Medulla oblongata (tissue), 1 donor: ENCODE measurements around the gene ALG14.
"Not testable (repeated sequence)": the region's sequence is repeated elsewhere in the genome, so short reads cannot be mapped to it uniquely, and the experiment has no call there.

Source experiments
- DNase-seq: peaks from one replicate; pipeline ENCODE4 v3.0.0-alpha.2; 2015; ENCODE audit errors: extremely low spot score

Gene ALG14

DNA sequence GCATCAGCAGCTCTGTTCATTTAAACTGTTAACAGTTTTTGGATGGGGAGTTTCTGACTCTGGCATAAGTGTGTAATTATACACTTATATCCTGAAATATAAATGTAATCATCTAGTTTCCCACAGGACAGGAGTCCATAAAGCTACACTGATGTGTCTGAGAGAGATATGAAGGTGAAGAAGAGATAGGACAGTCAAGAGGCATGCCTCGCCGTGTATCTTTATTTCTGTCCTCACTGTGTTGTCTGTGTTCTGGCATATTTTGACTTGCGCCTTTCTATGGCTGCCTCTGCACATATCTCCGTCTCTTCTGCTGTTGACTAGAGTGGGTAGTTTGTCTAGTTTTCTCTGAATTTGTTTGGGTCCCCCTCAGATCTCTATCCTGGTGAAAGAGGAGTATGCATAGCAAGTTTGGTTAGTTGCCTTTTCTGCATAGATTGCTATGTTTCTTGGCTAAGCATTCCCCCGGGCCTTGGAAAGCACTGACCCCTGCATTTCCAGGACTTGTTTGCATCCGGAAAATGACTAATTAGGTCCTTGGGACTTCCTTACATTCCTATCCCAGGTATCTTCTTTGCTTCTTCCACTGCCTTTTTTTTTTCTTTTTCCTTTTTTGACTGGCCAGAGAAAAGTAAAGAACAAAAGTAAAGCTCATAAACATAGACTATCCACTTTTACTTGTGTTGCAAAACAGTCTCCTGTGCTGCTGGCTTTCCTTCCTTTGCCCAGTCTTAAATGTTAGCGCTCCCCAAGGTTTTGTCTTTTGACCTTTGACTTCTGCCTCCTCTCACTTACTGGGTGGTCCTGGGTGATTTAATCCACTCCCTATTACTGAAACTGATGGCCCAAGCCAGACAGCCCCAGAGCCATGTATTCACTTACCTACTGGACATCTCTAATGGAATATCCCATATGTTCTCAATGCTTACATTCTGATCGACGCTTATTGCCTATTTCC lies 118.2 kb downstream of the ALG14 start:
- no peak for DNase-seq

DNA sequence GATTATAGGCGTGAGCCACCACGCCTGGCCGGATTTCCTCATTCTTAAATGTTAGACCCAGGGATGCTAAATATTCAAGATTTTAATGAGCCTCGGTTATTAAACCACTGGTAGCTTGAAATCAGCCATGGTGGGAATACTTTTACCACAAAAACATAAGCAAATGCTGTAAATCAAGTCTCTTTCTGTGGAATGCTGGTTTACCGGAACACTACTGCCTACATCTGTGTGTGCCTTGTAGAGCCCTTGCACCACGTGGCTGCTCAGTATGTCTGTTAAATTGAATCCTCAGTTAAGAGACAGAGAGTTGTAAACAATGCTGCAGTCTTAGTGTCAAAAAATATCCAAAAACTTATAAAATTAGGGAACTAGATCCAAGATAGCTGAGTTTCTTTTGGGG lies 119.0 kb downstream of the ALG14 start:
- no peak for DNase-seq

DNA sequence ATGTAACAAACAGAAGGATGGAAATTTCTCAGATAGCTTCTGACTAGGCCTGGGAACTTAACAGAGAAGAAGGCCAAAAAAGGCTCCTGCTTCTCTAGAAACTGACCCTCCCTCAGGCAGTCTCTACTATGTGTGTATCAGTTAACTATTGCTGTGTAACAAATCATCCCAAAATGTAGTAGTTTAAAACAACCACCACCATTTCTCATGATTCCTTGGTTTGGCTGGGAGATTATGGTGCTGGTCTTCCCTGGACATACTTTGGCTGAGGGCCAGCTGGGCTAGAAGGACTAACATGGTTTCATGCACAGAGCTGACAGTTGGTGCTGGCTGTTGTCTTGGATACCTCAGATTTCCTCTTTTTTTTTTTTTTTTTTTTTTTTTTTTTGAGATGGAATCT lies 119.6 kb downstream of the ALG14 start:
- DNase-seq: no peak

DNA sequence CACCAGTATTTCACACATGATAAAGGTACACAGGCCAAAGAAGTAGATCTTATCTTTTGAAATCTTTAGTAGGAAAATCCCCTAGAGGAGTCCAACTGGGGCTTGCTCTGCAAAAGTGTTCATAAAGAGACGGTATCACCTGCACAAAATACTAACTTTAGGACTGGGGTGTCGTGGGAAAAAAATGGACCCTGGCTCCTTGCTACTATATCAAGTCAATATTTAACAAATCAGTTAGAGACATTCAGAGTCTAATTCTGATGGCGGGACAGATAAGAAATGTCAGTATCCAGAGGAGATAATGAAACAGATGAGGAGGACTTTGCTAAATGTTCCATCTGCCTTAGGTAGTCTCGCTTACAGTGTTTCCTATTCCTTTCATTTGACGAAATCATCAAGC lies 120.2 kb downstream of the ALG14 start:
- DNase-seq: no peak

DNA sequence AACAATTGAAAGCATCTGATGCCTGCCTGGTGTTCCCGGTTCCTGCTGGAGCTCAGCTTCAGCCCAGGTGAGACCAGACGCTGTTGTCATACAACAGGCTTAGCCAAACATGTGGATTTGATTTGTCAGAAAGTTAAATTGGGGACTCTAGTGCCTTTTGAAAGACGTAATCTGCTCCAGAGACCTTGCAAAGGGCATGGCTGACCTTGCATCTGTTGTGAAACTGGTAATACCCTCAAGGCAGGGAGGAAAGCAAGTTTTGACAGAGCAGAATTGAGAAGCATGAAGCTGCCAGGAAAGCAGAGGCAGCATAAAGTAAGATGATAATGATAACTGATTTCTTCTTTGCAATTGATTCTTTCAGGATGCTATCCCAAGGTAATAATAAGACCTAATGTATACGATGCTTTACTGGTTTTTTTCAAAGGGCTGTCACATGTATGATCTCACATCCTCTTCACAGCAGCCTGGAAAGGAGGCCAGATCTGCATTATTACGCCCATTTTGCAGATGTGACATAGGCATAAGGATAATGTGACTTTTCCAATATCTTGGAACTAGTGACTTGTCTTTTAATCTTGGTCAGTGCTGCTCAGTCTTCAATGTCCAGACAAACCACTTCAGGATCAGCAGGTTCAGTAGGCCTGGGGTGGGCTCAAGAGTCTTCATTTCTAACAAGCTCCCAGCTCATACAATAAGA lies 121.1 kb downstream of the ALG14 start:
- no peak for DNase-seq

DNA sequence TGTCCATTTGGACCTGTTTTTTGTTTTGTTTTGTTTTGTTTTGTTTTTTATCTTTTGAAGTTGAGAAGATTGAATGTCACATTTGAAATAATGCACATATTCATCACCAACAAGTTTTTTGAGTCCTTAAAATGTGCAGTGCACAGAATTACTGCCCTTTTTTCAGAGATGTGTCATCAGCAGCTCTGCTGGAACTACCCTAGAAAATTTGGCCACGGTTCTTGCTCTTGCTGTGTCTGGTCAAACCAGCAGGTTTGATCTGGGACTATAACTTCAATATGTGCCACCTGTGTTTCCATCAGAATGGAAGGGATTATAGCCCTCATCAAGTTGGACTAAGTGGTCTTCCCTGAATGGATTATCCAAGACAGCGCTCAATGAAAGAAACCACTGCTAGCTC lies 121.7 kb downstream of the ALG14 start:
- DNase-seq: no peak

DNA sequence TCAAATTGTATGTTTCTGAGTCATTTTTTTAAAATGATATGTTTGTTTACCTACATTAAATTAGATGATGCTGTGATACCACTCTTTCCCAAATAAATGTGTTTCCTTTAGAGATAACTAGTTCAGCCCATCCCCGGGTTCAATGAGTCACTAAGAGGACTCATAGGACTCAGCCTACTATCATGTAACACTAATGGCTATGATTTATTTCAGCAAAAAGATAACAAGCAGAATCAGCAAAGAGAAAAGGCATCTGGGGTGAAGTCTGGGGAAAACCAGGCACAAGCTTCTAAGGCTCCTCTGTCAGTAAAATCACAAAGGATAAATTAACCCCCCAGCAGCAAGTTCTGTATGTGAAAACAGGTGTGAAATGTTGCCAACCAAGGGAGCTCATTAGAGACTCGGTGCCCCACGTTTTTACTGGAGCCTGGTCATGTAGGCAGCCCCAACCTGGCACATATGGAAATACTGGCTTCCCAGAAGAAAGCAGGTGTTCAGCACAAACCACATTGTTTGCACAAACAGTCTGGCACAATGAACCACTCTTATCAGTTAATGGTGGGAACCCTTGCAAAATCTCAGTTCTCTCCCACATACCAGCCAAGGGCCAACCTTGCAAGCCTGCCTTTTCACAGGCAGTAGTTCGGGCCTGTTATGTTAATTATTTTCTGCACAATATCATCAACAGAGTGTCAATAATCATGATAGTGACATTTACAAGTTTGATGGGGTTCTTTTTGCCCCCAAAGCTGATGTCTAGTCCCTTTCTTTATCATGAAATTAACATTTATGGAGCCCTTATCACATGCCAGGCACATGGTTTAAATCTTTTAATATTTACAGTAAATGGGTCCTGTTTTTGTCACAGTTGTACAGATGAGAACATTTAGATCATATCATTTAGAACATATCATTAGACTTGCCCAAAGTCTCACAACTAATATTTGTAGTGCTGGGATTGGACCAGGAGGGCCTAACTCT lies 122.8 kb downstream of the ALG14 start:
- no peak for DNase-seq

DNA sequence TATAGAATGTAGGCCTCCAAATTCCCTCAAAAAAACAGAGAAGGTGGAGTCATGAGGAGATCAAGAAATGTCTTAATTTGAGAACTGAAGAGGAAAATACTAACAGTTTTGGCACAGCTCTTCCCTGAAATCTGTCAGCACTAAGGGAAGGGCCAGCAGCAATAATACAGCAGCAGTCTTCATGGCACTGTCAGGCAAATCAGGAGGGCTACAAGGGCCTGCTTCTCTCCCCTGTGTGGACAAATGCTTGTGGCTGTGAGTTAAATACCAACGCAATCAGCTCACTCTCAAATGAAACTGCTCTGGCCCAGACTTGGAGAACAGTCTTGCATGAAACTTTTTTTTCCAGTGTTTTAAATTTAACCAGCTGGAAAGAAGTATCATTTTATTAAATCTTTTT lies 125.3 kb downstream of the ALG14 start:
- DNase-seq: no peak

DNA sequence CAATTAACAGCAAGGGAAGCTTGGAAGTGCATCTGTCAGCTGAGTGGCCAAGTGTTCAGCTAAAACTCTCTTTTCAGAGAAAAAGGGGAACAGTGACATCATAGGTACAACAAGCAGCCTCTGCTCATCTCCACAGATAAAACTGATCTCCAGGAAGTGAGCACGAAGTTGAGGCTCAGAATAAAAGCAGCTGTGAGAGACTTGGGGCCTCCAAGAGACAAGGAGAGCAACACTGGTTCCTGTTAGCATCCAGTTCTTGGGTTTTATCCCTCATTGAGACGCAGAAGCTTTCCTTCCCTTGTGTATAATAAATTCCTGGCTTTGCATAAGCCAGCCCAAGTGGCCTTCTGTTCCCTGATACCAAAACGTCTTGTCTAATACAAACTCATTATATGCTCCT lies 125.9 kb downstream of the ALG14 start:
- no peak for DNase-seq

DNA sequence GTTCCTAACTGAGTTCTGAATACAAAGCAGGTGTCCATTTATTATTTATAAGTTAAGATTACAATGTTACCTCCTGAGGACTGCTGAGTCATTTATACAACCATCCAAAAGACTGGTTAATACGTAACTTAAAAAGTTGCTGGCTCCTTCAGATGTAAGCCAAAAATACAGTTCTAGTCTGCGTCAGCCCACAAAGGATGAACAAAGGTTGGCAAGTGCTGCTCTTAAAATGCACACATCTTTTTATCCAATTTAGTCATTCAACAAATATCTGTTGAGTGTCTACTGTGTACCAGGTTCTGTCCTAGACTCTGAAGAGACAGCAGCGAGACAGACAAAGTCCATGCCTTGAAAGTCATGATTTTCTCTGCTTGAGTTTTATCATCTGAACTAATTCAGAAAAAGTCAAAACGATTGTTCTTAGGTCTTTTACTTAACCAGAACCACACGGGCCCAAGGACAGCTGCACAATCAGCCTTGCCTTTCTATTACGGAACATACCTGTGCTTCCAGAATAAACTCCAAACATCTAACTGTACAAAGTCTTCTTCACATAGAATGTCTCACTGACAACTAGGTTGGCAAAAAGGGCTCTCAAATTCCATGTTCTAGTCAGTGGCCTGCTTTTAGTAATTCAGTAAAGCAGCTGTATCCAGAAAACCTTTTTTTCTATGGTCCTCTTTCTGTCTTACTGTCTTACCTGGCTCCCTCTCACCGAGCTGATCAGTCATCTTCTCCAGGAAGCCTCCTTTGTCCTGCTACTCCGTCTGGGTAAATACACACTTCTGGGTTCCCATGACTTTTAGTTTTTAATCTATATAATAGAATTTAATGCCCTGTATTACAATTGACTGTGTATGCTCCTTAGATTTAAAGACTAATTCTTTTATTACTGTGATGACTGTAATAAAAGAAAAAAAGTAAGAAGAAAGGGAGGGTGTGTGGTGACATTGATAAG lies 130.3 kb downstream of the ALG14 start:
- no peak for DNase-seq

DNA sequence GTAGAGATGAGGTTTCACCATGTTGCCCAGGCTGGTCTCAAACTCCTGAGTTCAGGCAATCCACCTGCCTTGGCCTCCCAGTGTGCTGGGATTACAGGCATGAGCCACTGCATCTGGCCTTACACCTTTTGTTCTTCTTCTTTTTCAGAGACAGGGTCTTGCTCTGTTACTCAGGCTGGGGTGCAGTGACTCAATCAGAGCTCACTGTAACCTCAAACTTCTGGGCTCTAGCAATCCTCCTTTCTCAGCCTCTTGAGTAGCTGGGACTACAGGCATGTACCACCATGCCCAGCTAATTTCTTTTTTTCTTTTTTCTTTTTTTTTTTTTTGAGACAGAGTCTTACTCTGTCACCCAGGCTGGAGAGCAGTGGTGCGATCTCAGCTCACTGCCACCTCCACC lies 131.3 kb downstream of the ALG14 start:
- not testable (repeated sequence) for DNase-seq

DNA sequence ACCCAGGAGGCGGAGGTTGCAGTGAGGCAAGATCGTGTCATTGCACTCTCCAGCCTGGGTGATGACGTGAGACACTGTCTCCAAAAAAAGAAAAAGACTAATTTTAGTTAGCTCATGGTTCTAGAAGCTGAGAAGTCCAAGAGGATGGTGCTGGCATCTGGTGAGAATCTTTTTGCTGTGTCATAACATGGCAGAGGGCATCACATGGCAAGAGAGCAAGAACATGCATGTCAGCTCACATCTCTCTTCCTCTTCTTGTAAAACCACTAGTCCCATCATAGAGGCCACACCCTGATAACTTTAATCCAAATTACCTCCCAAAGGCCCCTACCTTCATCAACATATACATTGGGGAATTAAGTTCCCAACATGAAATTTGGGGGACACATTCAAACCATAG lies 132.0 kb downstream of the ALG14 start:
- no peak for DNase-seq

DNA sequence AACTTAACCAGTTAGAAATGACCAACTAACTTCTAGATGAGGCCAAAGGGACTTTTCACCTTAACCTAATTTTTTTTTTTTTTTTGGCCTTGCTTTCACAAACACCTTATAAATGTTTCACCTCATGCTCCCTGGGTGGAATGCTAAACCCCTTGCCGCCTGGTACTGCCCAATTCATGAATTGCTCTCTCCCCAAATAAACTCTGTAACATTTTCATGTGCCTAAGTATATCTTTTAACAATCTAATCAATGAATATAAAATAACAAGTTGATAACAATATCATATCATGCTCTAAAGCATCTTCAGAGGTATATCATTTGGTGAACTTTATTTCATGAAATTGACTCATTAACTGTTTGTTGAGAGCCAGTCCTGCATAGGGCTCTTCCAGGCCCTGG lies 134.9 kb downstream of the ALG14 start:
- no peak for DNase-seq

DNA sequence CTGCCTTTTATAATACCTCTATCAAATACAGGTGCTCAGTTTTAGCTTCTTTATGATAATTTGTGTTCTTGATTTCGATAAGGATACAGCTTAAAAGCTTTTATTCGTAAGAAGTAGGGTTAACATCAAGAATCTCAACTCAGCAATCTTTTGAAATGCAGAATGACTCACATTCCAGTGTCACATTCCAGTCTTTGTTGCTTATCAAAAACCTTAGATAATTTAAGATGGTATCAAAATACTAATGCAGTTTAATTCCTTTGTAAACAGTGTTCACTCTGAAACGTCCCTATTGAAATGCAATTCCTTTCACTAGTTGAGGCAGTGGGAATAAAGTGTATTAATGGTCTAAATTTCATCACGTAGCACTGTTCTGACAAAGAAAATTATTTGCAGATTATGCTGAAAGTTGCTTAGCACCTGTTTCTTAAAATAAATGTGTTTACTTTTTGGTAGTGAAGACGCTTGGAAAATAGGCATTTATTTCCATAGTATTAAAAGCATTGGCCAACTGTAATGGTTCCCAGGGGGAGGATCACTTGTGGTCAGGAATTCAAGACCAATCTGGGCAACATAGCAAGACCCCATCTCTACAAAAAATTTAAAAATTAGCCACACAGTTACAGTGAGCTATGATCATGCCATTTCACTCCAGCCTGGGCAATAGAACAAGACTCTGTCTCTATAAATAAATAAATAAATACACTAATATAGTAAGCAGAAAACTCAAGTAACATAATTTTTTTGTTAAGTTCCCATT lies 135.7 kb downstream of the ALG14 start:
- no peak for DNase-seq

DNA sequence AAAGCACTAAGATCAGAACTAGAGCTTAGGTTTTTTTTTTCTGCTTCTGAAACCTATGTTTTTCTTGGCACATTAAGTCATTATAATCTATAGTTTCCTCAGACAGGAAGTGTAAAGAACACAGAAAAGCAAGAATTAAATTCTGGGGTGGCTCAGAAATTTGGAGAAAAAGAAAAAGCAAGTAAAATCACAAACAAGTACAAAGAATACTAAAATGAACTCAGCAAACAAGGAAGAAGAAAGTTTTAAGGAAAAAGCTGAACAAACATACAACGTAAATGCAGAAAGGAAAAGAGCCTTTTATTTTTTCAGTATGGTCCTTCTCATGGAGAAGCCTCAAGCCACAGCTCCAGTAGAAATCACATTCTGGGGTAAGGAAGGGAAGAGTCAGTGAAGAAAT lies 137.3 kb downstream of the ALG14 start:
- DNase-seq: no peak

DNA sequence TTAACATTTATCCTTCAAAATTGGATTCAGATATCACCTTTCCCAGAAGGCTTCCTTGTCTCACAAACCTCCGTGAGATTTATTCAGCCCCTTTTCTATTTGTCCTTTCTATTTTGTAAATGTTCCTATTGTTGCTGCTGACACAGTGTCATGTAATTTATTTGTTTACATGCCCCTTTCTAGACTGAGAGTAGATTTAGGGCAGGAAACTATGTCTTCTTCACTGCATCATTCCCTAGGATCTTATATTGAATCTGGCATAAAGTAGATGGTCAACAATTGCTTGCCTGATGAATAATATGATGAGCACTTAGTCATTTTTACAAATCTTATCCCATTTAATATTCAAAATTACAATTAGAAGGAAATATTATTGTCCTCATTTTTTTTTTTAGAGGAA lies 137.7 kb downstream of the ALG14 start:
- no peak for DNase-seq

DNA sequence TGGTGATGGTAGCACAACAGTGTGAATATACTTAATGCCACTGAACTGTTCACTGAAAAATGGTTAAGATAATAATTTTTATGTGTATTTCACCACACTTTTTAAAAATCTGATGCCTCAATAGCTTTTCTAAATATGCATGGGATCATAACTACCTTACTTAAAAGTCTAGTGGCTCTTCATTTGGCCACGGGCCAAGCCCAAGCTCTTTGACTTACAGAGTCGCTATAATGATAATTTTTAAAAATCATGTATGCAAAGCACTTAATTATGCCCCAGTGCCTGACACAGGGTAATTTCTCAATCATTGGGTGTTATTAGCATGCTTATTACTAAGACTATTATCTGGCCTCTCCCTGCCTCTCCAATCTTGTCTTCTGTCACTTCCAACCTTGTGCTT lies 138.2 kb downstream of the ALG14 start:
- DNase-seq: no peak

DNA sequence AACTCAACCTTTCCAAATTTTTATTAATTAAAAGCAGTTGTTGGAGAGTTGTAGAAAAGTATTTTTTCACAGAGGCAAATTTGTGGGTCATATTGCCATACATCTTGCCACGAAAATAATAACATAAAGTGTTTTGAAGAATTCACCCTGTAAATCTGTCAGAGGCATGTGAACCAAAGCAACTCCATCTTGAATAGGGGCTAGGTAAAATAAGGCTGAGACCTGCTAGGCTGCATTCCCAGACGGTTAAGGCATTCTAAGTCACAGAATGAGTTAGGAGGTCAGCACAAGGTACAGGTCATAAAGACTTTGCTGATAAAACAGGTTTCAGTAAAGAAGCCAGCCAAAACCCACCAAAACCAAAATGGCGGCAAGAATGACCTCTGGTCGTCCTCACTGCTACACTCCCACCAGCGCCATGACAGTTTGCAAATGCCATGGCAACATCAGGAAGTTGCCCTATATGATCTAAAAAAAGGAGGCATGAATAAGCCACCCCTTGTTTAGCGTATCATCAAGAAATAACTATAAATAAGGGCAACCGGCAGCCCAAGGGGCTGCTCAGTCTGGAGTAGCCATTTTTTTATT lies 141.4 kb downstream of the ALG14 start:
- no peak for DNase-seq

DNA sequence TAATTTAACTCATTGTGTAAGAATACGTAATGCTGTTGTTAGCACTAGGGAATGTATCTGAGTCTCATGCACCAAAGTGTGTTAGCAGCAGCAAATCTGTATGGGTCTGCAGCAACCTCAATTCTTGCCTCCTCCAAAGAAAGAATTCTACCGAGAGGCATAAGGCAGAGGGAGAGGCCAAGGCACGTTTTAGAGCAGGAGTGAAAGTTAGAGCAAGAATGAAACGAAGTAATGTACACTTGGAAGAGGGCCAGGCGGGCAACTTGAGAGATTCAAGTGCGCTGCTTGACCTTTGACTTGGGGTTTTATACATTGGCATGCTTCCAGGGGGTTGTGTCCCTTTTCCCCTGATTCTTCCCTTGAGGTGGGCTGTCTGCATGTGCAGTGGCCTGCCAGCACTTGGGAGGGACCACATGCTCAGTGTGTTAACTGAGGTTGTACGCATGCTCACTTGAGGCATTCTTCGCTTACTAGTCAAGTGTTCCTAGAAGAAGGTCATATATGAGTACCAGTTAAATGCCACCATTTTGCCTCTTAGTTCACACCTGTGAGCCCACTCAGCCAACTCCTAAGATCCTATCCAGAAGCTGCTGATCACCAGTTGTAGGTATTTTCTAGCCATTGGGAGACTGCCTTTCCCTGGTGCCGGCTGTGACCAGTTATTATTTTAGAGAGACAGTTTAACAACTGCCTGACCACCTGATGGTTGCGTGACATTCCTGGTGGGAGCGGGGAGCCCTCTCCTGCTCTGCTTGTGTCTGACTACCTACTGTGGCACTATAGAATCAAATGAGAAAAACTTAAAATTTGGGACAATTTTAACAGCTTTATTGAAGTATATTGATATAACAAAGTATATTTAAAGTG lies 143.2 kb downstream of the ALG14 start:
- DNase-seq: peak; percentile 26
